ENCODE results near the gene GRM4.

GRM4 gene

DNA sequence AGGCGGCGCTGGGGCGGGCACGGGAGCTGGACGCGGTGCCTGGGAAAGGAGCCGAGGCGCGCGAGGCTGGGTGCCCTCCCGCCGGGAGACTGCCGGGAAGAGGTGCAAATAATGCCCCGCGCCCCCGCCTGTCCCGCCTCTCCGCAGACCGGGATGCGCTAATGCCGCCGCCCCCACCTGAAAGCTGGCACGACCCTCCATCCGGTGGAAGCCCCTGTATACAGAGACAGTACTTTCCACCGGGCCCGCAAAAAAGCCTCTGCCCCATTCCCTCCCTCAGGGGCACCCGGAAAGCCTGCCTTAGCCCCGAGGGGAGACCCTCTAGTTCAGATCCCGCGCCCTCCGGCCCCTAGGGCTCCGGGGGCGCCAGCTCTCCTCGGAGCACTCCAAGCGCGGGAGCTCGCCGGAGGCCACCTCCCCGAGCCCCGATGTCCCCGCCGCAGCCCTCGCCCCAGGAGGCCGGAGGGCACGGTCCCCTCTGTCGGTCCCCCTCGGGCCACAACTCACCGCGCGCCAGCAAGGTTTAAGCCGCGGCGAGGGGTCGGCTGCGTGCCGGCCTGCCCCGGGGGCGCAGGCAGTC is 1.2 kb downstream of the GRM4 start:
- Histone ChIP-seq H3K4me3 (ENCODE audit: insufficient read depth, low read length, poor library complexity, severe bottlenecking) (no peak overlapping the region), H3K27ac (ENCODE audit: low read depth, low read length) (no peak overlapping the region), H3F3A (ENCODE audit: insufficient read depth) (no peaks in the 10 kb centered on the region), H3K9ac (ENCODE audit: low read length) (no peak overlapping the region), H3K79me2 (ENCODE audit: insufficient read depth, low read length) (no peaks in the 10 kb centered on the region), H3K27me3 (ENCODE audit: low read length) (no peaks in the 10 kb centered on the region), H3K36me3 (ENCODE audit: low read length) (no peaks in the 10 kb centered on the region), H2AFZ (ENCODE audit: low read depth, low read length, severe bottlenecking) (no peak overlapping the region), H3K4me2 (ENCODE audit: low read depth, low read length, poor library complexity, severe bottlenecking) (no peak overlapping the region), H4K20me1 (ENCODE audit: low read depth, low read length) (no peaks in the 10 kb centered on the region), H3K9me2 (replicated peaks; ENCODE audit: insufficient read depth, low read length) (no peaks in the 10 kb centered on the region), H3K9me3 (ENCODE audit: insufficient read depth, low read length) (no peaks in the 10 kb centered on the region)
- no peak for TF ChIP-seq EZH2phosphoT487 (conservative IDR thresholded peaks at IDR 0.05; ENCODE audit: low read length)
- TF ChIP-seq, protein P1, sequence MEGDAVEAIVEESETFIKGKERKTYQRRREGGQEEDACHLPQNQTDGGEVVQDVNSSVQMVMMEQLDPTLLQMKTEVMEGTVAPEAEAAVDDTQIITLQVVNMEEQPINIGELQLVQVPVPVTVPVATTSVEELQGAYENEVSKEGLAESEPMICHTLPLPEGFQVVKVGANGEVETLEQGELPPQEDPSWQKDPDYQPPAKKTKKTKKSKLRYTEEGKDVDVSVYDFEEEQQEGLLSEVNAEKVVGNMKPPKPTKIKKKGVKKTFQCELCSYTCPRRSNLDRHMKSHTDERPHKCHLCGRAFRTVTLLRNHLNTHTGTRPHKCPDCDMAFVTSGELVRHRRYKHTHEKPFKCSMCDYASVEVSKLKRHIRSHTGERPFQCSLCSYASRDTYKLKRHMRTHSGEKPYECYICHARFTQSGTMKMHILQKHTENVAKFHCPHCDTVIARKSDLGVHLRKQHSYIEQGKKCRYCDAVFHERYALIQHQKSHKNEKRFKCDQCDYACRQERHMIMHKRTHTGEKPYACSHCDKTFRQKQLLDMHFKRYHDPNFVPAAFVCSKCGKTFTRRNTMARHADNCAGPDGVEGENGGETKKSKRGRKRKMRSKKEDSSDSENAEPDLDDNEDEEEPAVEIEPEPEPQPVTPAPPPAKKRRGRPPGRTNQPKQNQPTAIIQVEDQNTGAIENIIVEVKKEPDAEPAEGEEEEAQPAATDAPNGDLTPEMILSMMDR (IDR thresholded peaks at IDR 0.05; ENCODE audit: insufficient read depth, low read length, poor library complexity, severe bottlenecking) = no peak

DNA sequence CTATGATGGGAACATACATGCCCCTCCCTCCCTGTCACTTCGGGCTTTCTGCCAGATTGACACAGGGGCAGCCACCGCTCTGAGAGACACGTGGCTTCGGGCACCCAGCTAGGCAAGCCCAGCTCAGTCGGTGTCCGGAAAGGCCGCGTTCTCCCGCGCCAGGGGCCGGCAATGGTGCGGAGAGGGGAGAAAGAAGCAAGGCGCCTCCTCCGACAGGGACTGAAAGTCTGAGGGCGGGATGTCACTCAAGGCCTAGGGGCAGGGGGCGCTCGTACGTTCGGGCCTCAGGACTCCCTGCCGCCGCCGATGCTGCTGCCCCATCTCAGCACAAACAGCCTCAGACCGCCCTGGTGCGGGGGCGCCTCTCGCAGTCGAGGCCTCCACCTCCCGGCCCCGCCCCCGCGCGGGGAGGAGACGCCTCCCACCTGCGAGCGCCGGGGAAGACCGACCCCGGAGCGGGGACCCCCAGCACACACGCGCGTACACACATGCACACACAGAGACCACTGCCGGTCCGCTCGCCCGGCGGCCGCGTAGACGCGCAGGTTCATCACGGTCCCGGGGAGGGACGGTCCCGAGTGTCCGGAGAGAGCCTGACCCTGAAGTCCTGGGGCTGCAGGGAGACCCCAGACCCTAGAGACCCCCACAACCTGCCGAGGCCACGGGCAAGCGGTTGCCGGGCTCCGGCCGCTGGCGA is 1.9 kb downstream of the GRM4 start:
- Histone ChIP-seq H3K4me2 (ENCODE audit: low read depth, low read length, poor library complexity, severe bottlenecking) (no peak overlapping the region), H3K36me3 (ENCODE audit: low read length) (no peaks in the 10 kb centered on the region), H3K27me3 (ENCODE audit: low read length) (no peaks in the 10 kb centered on the region), H3K9ac (ENCODE audit: low read length) (no peak overlapping the region), H3K4me3 (ENCODE audit: insufficient read depth, low read length, poor library complexity, severe bottlenecking) (no peak overlapping the region), H3F3A (ENCODE audit: insufficient read depth) (no peaks in the 10 kb centered on the region), H3K79me2 (ENCODE audit: insufficient read depth, low read length) (no peaks in the 10 kb centered on the region), H3K9me2 (replicated peaks; ENCODE audit: insufficient read depth, low read length) (no peaks in the 10 kb centered on the region), H2AFZ (ENCODE audit: low read depth, low read length, severe bottlenecking) (no peak overlapping the region), H4K20me1 (ENCODE audit: low read depth, low read length) (no peaks in the 10 kb centered on the region), H3K9me3 (ENCODE audit: insufficient read depth, low read length) (no peaks in the 10 kb centered on the region), H3K27ac (ENCODE audit: low read depth, low read length) (no peak overlapping the region)
- TF ChIP-seq EZH2phosphoT487 (conservative IDR thresholded peaks at IDR 0.05; ENCODE audit: low read length) = no peak
- TF ChIP-seq, protein P1 (IDR thresholded peaks at IDR 0.05; ENCODE audit: insufficient read depth, low read length, poor library complexity, severe bottlenecking) = peak; percentile 37

GRCh38 chr6:34143196-34143883 is 2.5 kb downstream of the GRM4 start:
- TF ChIP-seq, protein P1 (IDR thresholded peaks at IDR 0.05; ENCODE audit: insufficient read depth, low read length, poor library complexity, severe bottlenecking) = no peak
- no peak for TF ChIP-seq EZH2phosphoT487 (conservative IDR thresholded peaks at IDR 0.05; ENCODE audit: low read length)
- no peaks in the 10 kb centered on the region for H3K9me3 ChIP-seq (ENCODE audit: insufficient read depth, low read length)
- H3K9me2 ChIP-seq (replicated peaks; ENCODE audit: insufficient read depth, low read length) = no peaks in the 10 kb centered on the region
- no peak overlapping the region for H3K9ac ChIP-seq (ENCODE audit: low read length)
- H3K27me3 ChIP-seq (ENCODE audit: low read length) = no peaks in the 10 kb centered on the region
- H2AFZ ChIP-seq (ENCODE audit: low read depth, low read length, severe bottlenecking) = no peak overlapping the region
- no peak overlapping the region for H3K27ac ChIP-seq (ENCODE audit: low read depth, low read length)
- no peaks in the 10 kb centered on the region for H3K36me3 ChIP-seq (ENCODE audit: low read length)
- H3K79me2 ChIP-seq (ENCODE audit: insufficient read depth, low read length) = no peaks in the 10 kb centered on the region
- no peaks in the 10 kb centered on the region for H3F3A ChIP-seq (ENCODE audit: insufficient read depth)
- H4K20me1 ChIP-seq (ENCODE audit: low read depth, low read length) = no peaks in the 10 kb centered on the region
- no peak overlapping the region for H3K4me2 ChIP-seq (ENCODE audit: low read depth, low read length, poor library complexity, severe bottlenecking)
- no peak overlapping the region for H3K4me3 ChIP-seq (ENCODE audit: insufficient read depth, low read length, poor library complexity, severe bottlenecking)

All from SU-DHL-6 (cell line).